ENCODE results near the gene TMPRSS13.

DNA sequence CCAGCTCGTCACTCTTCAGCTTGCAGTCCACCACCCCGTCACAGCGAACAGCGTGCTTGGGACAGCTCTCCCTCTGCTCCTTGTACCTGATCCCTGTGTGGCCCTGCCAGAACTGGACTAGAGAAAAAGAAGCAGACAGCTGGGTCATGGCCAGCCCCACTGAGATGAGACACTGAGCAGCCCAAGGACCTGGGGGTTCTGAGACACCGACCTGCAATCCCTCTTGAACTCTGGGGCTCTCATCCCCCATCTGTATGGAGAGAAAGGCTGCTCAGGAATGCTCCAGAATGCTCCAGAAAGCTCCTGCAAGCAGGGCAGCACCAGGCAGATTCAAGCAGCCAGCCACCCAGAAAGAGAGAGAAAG lies 14.8 kb downstream of the TMPRSS13 start:
- TF ChIP-seq CTCF (IDR thresholded peaks at IDR 0.05; ENCODE audit: poor library complexity) (no peak), EZH2 (IDR thresholded peaks at IDR 0.05; ENCODE audit: borderline replicate concordance) (no peak), EZH2phosphoT487 (IDR thresholded peaks at IDR 0.05; ENCODE audit: low read depth, severe bottlenecking, unreplicated experiment) (no peak)

Measured in hepatocyte (in vitro differentiated cells).